SK-N-SH (cell line): Measurements from ENCODE around the gene EMP1. TPM values are rescaled to one million over a fixed set of nuclear protein-coding genes. Genes with fewer than 3 reads are reported as not detected.

ENCODE experiments used
- FOSL2 ChIP-seq: IDR thresholded peaks from 2 replicates; pipeline ENCODE4 v1.4.0; 2012; ENCODE audit warnings: low read depth, mild to moderate bottlenecking, moderate library complexity, borderline replicate concordance
- FOXJ3 ChIP-seq: sonication (generic); formaldehyde crosslinking; IDR thresholded peaks from 2 replicates; pipeline ENCODE4 v1.5.1; 2020; ENCODE audit warnings: mild to moderate bottlenecking, missing genetic modification reagents
- GABPA ChIP-seq: IDR thresholded peaks from 2 replicates; pipeline ENCODE4 v1.4.0; 2012; ENCODE audit warnings: low read depth, mild to moderate bottlenecking
- MEF2A ChIP-seq: IDR thresholded peaks from 2 replicates; pipeline ENCODE4 v1.4.0; 2012; ENCODE audit warnings: low read depth, borderline replicate concordance
- MXI1 ChIP-seq: IDR thresholded peaks from 2 replicates; pipeline ENCODE4 v1.6.1; 2012; ENCODE audit warnings: mild to moderate bottlenecking, low read depth, low read length, improper control_type of control experiment
- NRF1 ChIP-seq: IDR thresholded peaks from 2 replicates; pipeline ENCODE4 v1.6.1; 2012; ENCODE audit warnings: low read depth, mild to moderate bottlenecking, low read length
- POLR2AphosphoS5 ChIP-seq: IDR thresholded peaks from 2 replicates; pipeline ENCODE4 v1.6.1; 2012; ENCODE audit warnings: low read depth, low read length
- RAD21 ChIP-seq: IDR thresholded peaks from 2 replicates; pipeline ENCODE4 v1.6.1; 2012; ENCODE audit warnings: mild to moderate bottlenecking, low read length
- RCOR1 ChIP-seq: fragments of 150-350 bp; IDR thresholded peaks from 2 replicates; pipeline ENCODE4 v1.6.1; 2017; ENCODE audit warnings: antibody characterized with exemption, low read length
- RXRA ChIP-seq: IDR thresholded peaks from 2 replicates; pipeline ENCODE4 v1.4.0; 2012; ENCODE audit warnings: low read depth, mild to moderate bottlenecking, borderline replicate concordance
- SMC3 ChIP-seq: IDR thresholded peaks from 2 replicates; pipeline ENCODE4 v1.6.1; 2012; ENCODE audit warnings: low read depth, low read length, improper control_type of control experiment
- TAF1 ChIP-seq: IDR thresholded peaks from 2 replicates; pipeline ENCODE4 v1.6.1; 2012; ENCODE audit warnings: low read depth, mild to moderate bottlenecking, low read length, moderate library complexity, borderline replicate concordance
- TCF12 ChIP-seq: IDR thresholded peaks from 2 replicates; pipeline ENCODE4 v1.4.0; 2012
- YY1 ChIP-seq: IDR thresholded peaks from 2 replicates; pipeline ENCODE4 v1.4.0; 2012; ENCODE audit warnings: low read depth, mild to moderate bottlenecking
- polyA plus RNA-seq, 3 experiments: library from polyadenylated mRNA; depleted of rRNA; stranded (reverse); fragments of >200 nt; gene quantifications; 2 replicates each; pipeline ENCODE4 v1.2.3, GENCODE V29; 2012
- TF ChIP-seq, protein P1 (sequence below): fragments of 150-350 bp; IDR thresholded peaks from 2 replicates; pipeline ENCODE4 v1.6.1; 2016; ENCODE audit warnings: mild to moderate bottlenecking, low read depth, low read length
- TF ChIP-seq, protein P2 (sequence below): IDR thresholded peaks from 2 replicates; pipeline ENCODE4; 2012
- TF ChIP-seq, protein P3 (sequence below): IDR thresholded peaks from 2 replicates; pipeline ENCODE4 v1.4.0; 2012; ENCODE audit warnings: low read depth
- TF ChIP-seq, protein P4 (sequence below): IDR thresholded peaks from 2 replicates; pipeline ENCODE4 v1.4.0; 2012; ENCODE audit warnings: low read depth, borderline replicate concordance

The EMP1 gene
- polyA plus RNA-seq, 1 of the 3 experiments (the other 2 are of a cell fraction), result 67.4 TPM

DNA sequence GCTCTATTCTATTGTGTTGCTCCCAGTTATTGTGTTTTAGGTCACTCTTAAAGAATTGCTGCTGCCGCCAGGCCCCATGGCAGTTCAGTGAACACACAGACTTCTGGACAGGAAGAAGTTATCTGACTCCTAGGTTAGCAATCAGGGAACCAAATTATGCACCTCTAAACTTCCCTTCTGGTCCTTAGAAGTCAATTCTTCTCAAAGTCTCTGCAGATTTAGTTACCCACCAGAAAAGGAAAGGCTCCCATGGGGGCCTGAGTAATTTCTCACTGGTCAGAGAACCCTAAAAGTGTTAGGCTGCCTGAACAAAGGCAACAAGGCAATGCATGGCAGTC lies 10.0 kb downstream of the EMP1 start (continued):
- TF ChIP-seq RCOR1, result no peak
- TF ChIP-seq GABPA, result no peak
- TF ChIP-seq RXRA, result no peak; the same call in 1 of the 2 replicates
- TF ChIP-seq, protein P1, sequence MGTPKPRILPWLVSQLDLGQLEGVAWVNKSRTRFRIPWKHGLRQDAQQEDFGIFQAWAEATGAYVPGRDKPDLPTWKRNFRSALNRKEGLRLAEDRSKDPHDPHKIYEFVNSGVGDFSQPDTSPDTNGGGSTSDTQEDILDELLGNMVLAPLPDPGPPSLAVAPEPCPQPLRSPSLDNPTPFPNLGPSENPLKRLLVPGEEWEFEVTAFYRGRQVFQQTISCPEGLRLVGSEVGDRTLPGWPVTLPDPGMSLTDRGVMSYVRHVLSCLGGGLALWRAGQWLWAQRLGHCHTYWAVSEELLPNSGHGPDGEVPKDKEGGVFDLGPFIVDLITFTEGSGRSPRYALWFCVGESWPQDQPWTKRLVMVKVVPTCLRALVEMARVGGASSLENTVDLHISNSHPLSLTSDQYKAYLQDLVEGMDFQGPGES, result no peak
- TF ChIP-seq, protein P2, sequence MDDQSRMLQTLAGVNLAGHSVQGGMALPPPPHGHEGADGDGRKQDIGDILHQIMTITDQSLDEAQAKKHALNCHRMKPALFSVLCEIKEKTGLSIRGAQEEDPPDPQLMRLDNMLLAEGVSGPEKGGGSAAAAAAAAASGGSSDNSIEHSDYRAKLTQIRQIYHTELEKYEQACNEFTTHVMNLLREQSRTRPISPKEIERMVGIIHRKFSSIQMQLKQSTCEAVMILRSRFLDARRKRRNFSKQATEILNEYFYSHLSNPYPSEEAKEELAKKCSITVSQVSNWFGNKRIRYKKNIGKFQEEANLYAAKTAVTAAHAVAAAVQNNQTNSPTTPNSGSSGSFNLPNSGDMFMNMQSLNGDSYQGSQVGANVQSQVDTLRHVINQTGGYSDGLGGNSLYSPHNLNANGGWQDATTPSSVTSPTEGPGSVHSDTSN, result no peak
- TF ChIP-seq, protein P3, sequence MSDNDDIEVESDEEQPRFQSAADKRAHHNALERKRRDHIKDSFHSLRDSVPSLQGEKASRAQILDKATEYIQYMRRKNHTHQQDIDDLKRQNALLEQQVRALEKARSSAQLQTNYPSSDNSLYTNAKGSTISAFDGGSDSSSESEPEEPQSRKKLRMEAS, result 0 out of 2 replicates have a peak, but pooled peaks have one; percentile 7
- no peak; the same call in 1 of the 2 replicates for TF ChIP-seq TCF12
- TF ChIP-seq SMC3, result no peak
- TF ChIP-seq FOSL2, result no peak
- no peak for TF ChIP-seq MEF2A
- no peak for TF ChIP-seq NRF1
- no peak for TF ChIP-seq RAD21
- TF ChIP-seq TAF1, result no peak
- TF ChIP-seq YY1, result peak; percentile 64; the same call in 1 of the 2 replicates
- no peak for TF ChIP-seq POLR2AphosphoS5
- no peak for TF ChIP-seq MXI1
- TF ChIP-seq, protein P4, sequence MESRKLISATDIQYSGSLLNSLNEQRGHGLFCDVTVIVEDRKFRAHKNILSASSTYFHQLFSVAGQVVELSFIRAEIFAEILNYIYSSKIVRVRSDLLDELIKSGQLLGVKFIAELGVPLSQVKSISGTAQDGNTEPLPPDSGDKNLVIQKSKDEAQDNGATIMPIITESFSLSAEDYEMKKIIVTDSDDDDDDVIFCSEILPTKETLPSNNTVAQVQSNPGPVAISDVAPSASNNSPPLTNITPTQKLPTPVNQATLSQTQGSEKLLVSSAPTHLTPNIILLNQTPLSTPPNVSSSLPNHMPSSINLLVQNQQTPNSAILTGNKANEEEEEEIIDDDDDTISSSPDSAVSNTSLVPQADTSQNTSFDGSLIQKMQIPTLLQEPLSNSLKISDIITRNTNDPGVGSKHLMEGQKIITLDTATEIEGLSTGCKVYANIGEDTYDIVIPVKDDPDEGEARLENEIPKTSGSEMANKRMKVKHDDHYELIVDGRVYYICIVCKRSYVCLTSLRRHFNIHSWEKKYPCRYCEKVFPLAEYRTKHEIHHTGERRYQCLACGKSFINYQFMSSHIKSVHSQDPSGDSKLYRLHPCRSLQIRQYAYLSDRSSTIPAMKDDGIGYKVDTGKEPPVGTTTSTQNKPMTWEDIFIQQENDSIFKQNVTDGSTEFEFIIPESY, result no peak
- no peak for TF ChIP-seq FOXJ3
